NCI-H1048 (cell line): ENCODE data around the gene BPGM.

Experiments used
- DNase-seq: peaks from one replicate; lab custom pipeline; 2025; lab: John Stamatoyannopoulos, UW

The BPGM gene

DNA sequence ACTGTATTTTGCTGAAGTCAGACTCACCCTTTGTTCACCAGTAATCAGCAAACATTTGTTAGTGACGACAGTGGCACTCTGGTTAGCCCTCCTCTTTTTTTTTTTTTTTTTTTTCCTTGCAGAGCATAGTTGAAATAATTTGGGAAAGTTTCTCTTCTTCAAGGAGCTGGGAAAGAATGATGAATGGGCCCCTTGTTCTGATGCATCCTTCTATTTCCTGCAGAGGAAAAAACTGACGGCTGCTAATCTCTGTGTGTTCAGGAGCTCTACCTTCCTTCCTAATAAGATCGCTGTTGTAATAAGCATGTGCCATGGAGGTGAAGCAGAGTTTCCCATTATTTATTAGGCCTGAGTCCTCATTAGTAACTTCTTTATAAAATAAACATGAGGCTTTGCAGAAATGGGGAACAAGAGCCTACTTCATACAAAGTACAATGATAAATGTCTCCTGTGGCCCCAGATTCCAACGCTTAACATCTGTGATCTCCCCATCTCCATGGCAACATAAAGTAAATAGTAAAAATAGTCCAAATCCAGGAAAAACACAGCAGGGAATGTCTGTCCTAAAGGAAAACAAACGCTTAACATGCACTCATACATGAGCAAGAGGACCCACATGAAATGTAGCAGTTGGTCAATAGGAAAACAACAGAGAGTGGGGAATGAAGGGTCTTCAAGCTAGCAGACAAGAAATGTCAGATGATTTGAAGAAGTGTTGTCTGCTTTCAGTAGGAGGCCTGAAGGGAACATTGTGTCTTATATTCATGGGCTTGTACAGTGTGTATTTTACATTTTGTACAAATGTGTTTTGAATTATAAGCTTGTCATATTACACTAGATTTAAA, 73.7 kb downstream of the BPGM start:
- no peak for DNase-seq

DNA sequence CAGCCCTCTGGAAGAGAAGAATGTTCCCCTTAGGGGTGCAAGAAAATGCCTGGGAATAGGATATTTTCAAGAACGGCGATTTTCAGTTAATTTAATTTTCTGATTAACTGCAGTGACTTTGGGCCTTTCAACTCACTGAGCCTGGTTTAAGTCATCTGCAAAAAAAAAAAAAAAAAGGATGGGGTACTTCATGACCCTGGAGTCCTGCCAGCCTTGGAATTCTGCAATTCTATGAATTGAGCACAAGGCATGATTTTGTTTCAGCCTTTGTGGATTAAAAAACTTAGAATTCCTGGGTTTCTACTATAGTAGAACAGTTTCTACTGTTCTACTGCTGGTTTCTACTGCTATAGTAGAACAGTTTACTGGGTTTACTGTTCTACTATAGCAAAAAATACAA, 74.5 kb downstream of the BPGM start:
- DNase-seq, result no peak

DNA sequence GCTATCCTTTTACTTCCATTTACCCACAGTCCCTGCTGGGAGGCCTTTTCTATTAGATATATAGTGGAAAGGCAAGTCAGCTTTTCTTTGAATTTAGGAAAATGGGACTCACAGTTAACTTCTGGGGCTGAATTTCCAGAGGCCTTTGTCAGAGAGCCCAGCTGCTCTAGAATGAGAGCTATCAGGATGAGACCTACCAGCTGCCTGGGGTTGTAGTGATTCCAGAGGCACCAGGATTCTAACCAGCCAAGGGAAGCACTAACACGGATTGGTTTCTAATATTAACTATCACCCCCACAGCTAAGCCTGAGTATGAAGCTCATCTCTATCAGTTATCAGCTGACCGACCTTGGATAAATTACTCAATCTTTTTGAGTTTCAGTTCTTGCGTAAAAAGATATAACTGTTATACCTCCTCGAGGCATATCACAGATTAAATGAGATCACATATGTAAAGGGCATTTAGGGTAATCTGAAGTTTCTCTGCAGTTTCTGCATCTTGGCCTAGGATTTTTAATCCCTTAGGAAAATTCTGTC, 76.2 kb downstream of the BPGM start:
- DNase-seq, result no peak

GRCh38 chr7:134723892-134724291, 77.2 kb downstream of the BPGM start:
- DNase-seq, result no peak

DNA sequence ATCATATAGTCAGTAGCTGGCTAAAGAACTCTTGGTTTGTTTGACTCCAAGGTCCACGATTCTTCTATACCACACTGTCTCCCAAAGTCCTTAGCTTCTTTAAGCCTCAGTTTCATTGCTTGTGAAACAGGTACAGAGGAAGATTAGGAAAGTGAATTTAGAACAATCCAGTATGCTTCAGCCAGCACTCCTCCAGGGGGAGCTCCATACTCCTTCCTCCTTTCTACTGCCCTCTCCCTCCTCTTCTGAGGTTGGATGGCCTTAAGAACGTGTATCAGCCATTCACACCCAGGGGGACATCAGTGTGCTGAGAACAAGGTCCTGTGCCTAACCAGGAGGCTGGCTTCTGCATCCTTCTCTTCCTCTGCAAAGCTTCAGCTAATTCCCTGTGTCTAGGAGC, 78.0 kb downstream of the BPGM start:
- DNase-seq, result no peak

GRCh38 chr7:134726581-134726980, 79.9 kb downstream of the BPGM start:
- DNase-seq, result no peak

DNA sequence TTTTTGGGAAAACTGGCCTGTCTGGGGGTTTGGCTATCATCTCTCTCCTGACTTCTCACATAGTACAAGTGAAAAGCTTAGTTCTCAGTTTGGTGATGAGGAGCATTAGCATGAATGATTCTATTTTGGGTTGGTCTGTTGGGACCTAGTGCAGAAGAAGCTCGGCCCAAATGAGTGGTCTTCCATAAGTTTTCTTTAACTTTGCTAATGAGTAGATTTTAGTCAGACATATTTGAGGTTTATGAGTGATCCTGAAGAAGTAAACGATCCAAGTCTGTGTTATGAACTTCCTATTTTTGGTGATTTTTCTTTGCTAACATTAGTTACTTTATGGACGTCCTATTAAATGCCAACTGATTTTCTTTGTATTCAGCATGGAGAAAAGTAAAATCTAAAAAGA, 81.1 kb downstream of the BPGM start:
- DNase-seq, result no peak
